Measurements from ENCODE around the gene CYP2B6.

DNA sequence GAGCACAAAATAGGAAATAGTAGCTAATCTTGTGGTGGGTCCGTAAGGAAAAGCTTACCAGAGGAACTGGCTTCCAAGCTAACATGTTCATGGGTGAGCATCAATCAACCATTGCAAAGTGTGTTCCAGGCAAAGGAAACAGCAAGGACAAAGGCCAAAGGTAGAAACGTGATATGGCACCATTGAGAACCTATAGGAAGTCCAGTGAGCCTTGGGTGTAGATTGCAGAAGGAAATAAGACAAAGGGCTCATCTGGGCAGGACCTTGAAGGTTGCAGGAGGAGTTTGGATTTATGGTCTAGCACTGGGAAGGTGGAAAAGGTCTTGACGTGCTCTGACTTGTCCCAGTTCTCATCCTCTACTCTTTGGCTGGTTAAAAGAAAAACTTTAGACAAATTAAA is 22.3 kb downstream of the CYP2B6 start:
- TF ChIP-seq GATA2 (IDR thresholded peaks at IDR 0.05; ENCODE audit: low read depth, low read length) (no peak), GATA3 (IDR thresholded peaks at IDR 0.05; ENCODE audit: low read depth, low read length) (no peak)

Data from SH-SY5Y (cell line).